ENCODE measurements around the gene TNRC6C. TPM values are rescaled to one million over a fixed set of nuclear protein-coding genes. Genes with fewer than 3 reads are reported as not detected.

TNRC6C gene
- total and polyA plus RNA-seq, 2 of the 13 experiments (the other 11 are each of a cell fraction or from before 2014, with no cell fraction given): 0.66 to 4.9 TPM

DNA sequence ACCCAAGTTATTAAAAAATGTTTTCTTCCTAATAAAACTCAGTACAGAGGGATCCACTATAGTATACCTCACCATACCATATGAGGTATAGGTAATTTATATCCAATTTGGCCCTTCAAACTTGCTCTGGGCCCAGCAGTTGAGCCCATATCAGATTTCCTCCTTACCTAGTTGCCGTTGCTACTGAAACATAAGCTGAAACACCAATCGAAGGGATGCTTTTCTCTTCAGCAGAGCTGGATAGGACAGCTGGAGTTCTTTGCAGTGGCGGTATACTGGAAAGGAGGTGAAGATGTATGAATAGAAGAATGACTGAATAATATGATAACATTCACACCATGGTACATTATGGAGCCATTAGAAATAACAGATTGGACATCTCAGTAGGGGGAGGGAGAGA, 42.7 kb downstream of the TNRC6C start (continued):
- TF ChIP-seq MTF1 (CRISPR knock-in tag; IDR thresholded peaks at IDR 0.05) (no peak), KDM3A (CRISPR knock-in tag; IDR thresholded peaks at IDR 0.05; ENCODE audit: low read depth) (no peak), SRSF1 (optimal IDR thresholded peaks at IDR 0.05; ENCODE audit: low read depth, low read length) (no peak), ERF (CRISPR knock-in tag; IDR thresholded peaks at IDR 0.05) (no peak), RBM39 (IDR thresholded peaks at IDR 0.05; ENCODE audit: low read depth, low read length, poor library complexity, severe bottlenecking) (no peak), ZNF790 (CRISPR knock-in tag; IDR thresholded peaks at IDR 0.05; ENCODE audit: borderline replicate concordance) (no peak)

GRCh38 chr17:78001612-78002011, 43.1 kb downstream of the TNRC6C start:
- no peak overlapping the region for H3K4me2 ChIP-seq (ENCODE audit: low read depth, low read length)
- H3K9me3 ChIP-seq (ENCODE audit: low read length): no peaks in the 10 kb centered on the region
- H3K36me3 ChIP-seq (replicated peaks in 1 of 2; ENCODE audit: control insufficient read depth in 1 of 2, insufficient read depth in 2 of 2, low read length in 2 of 2): peaks cover 0 to 13% of the 10 kb centered on the region in 2 experiments; a peak in 3 of 5 replicates
- ATAC-seq: no peak
- no peak overlapping the region for H3K9ac ChIP-seq (ENCODE audit: insufficient read depth, low read depth, low read length)
- WGBS (ENCODE audit: low lambda C conversion rate): 83% methylated on average over 3 of the region's 3 CpGs
- ChIA-PET CTCF (ENCODE audit: low intra/inter-chr PET ratio, low total read pairs) (no interaction called here), POLR2A (interaction anchor here (1.5 kb wide), 1 partner anchor 43 kb away, joined by 3 read pairs; the partner anchor contains the start of gene TNRC6C)
- no peaks in the 10 kb centered on the region for H3K4me1 ChIP-seq (ENCODE audit: insufficient read depth, low read length)
- no peaks in the 10 kb centered on the region for H3K27me3 ChIP-seq (ENCODE audit: control insufficient read depth in 1 of 2, insufficient read depth in 2 of 2, low read length in 2 of 2)
- no peak for DNase-seq (ENCODE audit: low spot score)
- TF ChIP-seq HNRNPK (IDR thresholded peaks at IDR 0.05; ENCODE audit: low read depth, low read length, poor library complexity, severe bottlenecking) (peak; percentile 55), ZBTB46 (CRISPR knock-in tag; IDR thresholded peaks at IDR 0.05; ENCODE audit: borderline replicate concordance) (no peak)
- intact Hi-C loops (cut with micrococcal nuclease; ENCODE audit: unreplicated experiment): loop anchor here (10.0 kb wide), 1 partner anchor 227 kb away; no protein-coding TSS in a partner anchor
- H2AFZ ChIP-seq (ENCODE audit: low read length): no peak overlapping the region
- in situ Hi-C loops (cut with HindIII; ENCODE audit: extremely low pct_ligation_motif_present, low pct_unique_long_range_greater_than_20kb): no loop called here
- no peak for FAIRE-seq
- no peak overlapping the region for H3K27ac ChIP-seq (ENCODE audit: extremely low read length, insufficient read depth, low read length)
- no peaks in the 10 kb centered on the region for H4K20me1 ChIP-seq (ENCODE audit: insufficient read depth, low read length)
- BruUV-seq (replicated peaks): no TSS peak
- no peak overlapping the region for H3K4me3 ChIP-seq (replicated peaks in 1 of 3; ENCODE audit: insufficient read depth in 1 of 3, low read depth in 2 of 3, low read length in 3 of 3)
- H3K79me2 ChIP-seq (ENCODE audit: insufficient read depth, low read length): no peaks in the 10 kb centered on the region
